Measurements from ENCODE around the gene POLDIP3. TPM values are rescaled to one million over a fixed set of nuclear protein-coding genes. Genes with fewer than 3 reads are reported as not detected.

POLDIP3 gene
- total and polyA plus RNA-seq, 2 donors (not counting 3 experiments of a cell fraction or from before 2014, with no cell fraction given), result 29.3 to 60.4 TPM

- FAIRE-seq, result no peak
- no peak overlapping the region for H2AFZ ChIP-seq (ENCODE audit: low read depth, low read length)
- no peak overlapping the region for H3K9ac ChIP-seq (replicated peaks; ENCODE audit: extremely low read depth, insufficient read depth, low read length)
Measured at GRCh38 chr22:42622061-42622710, 7.5 kb upstream of the POLDIP3 start.

More at GRCh38 chr22:42622061-42622710, 7.5 kb upstream of the POLDIP3 start:
- no peaks in the 10 kb centered on the region for H3K9me1 ChIP-seq (replicated peaks; ENCODE audit: control insufficient read depth, extremely low read depth, insufficient read depth, low read length)
- H3K4me3 ChIP-seq (replicated peaks in 1 of 3; ENCODE audit: insufficient read depth in 1 of 3, low read depth in 1 of 3, low read length in 3 of 3), result no peak overlapping the region
- no peak overlapping the region for H3K4me2 ChIP-seq (ENCODE audit: insufficient read depth, low read length)
- H3K36me3 ChIP-seq (ENCODE audit: control insufficient read depth in 2 of 2, extremely low read depth in 1 of 2, insufficient read depth in 2 of 2, low read length in 2 of 2), result peaks cover 8 to 24% of the 10 kb centered on the region in 2 experiments
- TF ChIP-seq MYC (IDR thresholded peaks at IDR 0.05; ENCODE audit: low read depth, low read length), result no peak
- no peak for TF ChIP-seq MAX (IDR thresholded peaks at IDR 0.05; ENCODE audit: insufficient read depth, insufficient read length)
- no peak for TF ChIP-seq JUN (IDR thresholded peaks at IDR 0.05; ENCODE audit: borderline replicate concordance, insufficient read depth, insufficient read length, low read depth)
- TF ChIP-seq FOS (IDR thresholded peaks at IDR 0.05; ENCODE audit: borderline replicate concordance, insufficient read depth, low read length), result no peak
- TF ChIP-seq EZH2 (IDR thresholded peaks at IDR 0.05; ENCODE audit: borderline replicate concordance, low read depth, low read length, severe bottlenecking), result no peak
- TF ChIP-seq POLR2A (IDR thresholded peaks at IDR 0.05; ENCODE audit: low read depth, low read length), result no peak
- TF ChIP-seq, protein P1, sequence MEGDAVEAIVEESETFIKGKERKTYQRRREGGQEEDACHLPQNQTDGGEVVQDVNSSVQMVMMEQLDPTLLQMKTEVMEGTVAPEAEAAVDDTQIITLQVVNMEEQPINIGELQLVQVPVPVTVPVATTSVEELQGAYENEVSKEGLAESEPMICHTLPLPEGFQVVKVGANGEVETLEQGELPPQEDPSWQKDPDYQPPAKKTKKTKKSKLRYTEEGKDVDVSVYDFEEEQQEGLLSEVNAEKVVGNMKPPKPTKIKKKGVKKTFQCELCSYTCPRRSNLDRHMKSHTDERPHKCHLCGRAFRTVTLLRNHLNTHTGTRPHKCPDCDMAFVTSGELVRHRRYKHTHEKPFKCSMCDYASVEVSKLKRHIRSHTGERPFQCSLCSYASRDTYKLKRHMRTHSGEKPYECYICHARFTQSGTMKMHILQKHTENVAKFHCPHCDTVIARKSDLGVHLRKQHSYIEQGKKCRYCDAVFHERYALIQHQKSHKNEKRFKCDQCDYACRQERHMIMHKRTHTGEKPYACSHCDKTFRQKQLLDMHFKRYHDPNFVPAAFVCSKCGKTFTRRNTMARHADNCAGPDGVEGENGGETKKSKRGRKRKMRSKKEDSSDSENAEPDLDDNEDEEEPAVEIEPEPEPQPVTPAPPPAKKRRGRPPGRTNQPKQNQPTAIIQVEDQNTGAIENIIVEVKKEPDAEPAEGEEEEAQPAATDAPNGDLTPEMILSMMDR (IDR thresholded peaks at IDR 0.05; ENCODE audit: extremely low read depth in 1 of 2, insufficient read depth in 1 of 2, low read depth in 1 of 2, low read length in 2 of 2), result no peak
- TF ChIP-seq POLR2AphosphoS5 (IDR thresholded peaks at IDR 0.05; ENCODE audit: insufficient read depth, low read depth, low read length), result no peak
- TF ChIP-seq GATA2 (IDR thresholded peaks at IDR 0.05; ENCODE audit: insufficient read depth, insufficient read length, low read depth, low read length), result no peak
- dilution Hi-C loops (cut with MboI; ENCODE audit: extremely low pct_ligation_motif_present, low sequenced_read_pairs) (no loop called here), intact Hi-C loops (cut with micrococcal nuclease) (no loop called here)
- no peaks in the 10 kb centered on the region for H3K27me3 ChIP-seq (ENCODE audit: control insufficient read depth in 2 of 2, insufficient read depth in 2 of 2, low read length in 2 of 2)
- H3K4me1 ChIP-seq (ENCODE audit: control insufficient read depth, extremely low read depth, insufficient read depth, low read length), result no peaks in the 10 kb centered on the region
- H4K20me1 ChIP-seq (replicated peaks; ENCODE audit: control insufficient read depth, extremely low read depth, insufficient read depth, low read length), result no peaks in the 10 kb centered on the region
- no peak for DNase-seq (ENCODE audit: low read depth, low spot score)
- ChIA-PET POLR2A (no interaction called here), CTCF (interaction anchor here (0.6 to 4.2 kb wide), 11 partner anchors 9 to 468 kb away, joined by 3 to 40 read pairs (median 5); no protein-coding TSS in a partner anchor)
- no peaks in the 10 kb centered on the region for H3K79me2 ChIP-seq (ENCODE audit: control insufficient read depth, insufficient read depth, low read length)
- no TSS peak for BruUV-seq (replicated peaks)
- H3K9me3 ChIP-seq (replicated peaks; ENCODE audit: control insufficient read depth, insufficient read depth, low read length), result no peaks in the 10 kb centered on the region
- no peak overlapping the region for H3K27ac ChIP-seq (ENCODE audit: insufficient read depth, low read depth, low read length)
